ELF-1 (cell line): Measurements from ENCODE around the gene MLLT1.
"Not testable (repeated sequence)": the region's sequence is repeated elsewhere in the genome, so short reads cannot be mapped to it uniquely, and the experiment has no call there.

Source experiments
- DNase-seq: peaks from one replicate; pipeline ENCODE4 v3.0.0-alpha.2; 2016; ENCODE audit warnings: low read depth, low spot score

The MLLT1 gene, protein sequence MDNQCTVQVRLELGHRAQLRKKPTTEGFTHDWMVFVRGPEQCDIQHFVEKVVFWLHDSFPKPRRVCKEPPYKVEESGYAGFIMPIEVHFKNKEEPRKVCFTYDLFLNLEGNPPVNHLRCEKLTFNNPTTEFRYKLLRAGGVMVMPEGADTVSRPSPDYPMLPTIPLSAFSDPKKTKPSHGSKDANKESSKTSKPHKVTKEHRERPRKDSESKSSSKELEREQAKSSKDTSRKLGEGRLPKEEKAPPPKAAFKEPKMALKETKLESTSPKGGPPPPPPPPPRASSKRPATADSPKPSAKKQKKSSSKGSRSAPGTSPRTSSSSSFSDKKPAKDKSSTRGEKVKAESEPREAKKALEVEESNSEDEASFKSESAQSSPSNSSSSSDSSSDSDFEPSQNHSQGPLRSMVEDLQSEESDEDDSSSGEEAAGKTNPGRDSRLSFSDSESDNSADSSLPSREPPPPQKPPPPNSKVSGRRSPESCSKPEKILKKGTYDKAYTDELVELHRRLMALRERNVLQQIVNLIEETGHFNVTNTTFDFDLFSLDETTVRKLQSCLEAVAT

DNA sequence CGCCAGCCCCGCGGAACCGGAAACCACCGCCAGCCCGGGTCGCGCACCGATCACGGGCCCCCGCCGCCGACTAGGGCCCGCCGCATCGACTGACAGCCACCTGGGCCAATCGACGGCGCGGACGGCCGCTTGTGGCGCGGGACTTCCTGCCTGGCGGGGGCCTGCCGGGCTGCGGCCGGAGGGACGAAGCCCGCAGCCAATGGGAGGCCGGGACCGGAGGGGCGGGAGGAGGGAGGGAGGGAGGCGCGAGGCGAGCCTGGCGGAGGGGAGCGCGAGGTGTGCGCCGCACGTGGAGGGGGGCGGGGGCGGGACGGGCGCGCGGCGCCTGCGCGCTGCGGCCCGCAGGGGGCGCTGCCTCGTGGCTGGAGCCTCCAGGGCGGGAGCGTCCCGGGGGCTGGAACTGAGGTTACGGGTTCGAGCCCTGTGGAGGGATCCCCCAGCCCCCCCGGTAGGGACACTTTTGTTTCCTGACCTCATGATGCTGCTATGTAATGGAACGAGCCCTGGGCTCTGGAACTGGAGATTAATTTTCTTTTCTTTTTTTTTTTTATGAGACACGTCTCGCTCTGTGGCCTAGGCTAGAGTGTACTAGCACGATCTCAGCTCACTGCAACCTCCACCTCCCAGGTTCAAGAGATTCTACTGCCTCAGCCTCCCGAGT is at the start of gene MLLT1:
Gene MLLT1 (minus strand): TSS at position 45 of the 661 bp plus-strand sequence. CDS start 191 bp downstream, outside the sequence.
- DNase-seq: peak; percentile 94

DNA sequence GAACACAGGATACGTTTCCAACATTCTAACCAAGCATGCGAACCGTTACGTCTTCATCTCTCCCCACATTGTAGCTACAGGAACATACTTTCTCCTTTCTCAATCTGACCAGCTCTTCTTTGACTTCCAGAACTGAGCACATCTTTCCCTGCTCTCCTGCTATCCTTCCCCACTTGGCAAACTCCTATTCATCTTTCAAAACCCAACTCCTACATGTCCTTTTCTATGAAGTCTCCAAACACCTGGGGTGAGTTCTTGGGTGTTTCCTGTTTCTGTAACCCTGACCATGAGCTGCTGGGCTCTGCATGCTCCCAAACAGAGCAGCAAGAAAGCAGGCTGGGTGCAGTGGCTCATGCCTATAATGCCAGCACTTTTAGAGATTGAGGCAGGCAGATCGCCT is 47.0 kb upstream of the MLLT1 start:
- no peak for DNase-seq

DNA sequence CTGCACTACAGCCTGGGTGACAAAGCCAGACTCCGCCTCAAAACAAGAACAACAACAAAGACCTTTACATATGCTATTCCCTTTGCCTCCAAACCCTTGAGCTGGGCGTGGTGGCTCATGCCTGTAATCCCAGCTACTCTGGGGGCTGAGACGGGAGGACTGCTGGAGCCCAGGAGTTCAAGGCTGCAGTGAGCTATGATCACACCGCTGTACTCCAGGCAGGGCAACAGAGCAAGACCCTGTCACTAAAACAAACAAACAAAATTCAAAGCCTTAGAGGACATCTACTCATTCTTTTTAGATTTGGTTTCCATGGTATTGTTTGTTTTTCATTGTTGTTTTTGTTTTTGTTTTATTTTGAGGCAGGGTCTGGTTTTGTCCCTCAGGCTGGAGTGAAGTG is 45.8 kb upstream of the MLLT1 start:
- no peak for DNase-seq

DNA sequence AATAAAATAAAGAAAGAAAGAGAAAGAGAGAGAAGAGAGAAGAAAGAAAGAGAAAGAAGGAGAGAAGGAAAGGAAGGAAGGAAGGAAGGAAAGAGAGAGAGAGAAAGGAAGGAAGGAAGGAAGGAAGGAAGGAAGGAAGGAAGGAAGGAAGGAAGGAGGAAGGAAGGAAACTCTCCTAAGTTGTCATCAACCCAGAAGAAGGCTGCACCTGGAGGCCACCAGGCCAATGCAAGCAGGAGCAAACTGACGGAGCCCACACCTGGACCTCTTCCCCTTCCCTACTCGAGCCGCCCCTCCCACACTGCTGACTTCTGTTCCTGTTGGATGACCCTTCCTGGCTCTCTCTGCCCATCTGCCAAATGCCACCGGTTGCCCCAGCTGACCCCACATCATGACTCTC is 45.0 kb upstream of the MLLT1 start:
- DNase-seq: no peak

DNA sequence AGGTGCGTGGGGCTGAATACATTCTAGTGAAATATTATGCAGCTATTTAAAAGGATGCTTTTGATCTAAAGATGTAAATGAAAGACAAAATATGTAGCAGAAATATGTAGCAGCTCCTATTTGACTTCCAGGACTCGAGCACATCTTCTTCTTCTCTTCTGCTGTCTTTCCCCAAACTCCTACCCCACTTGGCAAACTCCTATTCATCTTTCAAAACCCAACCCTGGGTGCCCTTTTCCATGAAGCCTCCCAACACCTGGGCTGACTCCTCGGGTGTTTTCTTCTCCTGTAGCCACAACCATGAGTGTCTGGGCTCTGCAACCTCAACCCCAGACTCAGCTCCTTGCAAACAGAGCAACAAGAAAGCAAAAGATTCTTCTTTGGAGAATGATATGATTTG is 42.5 kb upstream of the MLLT1 start:
- DNase-seq: no peak

DNA sequence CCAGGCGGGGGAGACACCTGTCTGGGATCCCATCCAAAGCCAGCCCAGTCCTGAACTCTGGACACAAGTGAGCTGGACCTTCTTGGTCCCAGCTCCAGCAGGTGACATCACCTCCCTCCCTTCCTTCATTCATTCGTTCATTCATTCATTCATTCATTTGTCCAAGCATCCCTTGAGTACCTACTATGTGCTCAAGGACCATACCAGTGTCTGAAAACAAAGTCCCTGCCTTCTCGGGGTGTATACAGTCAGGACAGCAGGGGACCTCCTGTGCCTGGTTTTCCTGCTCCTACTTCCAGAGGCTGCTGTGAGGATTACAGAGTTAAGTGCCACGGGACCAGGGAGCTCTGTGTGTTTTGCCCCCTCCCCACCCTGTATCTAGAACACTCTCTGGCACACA is 39.6 kb upstream of the MLLT1 start:
- no peak for DNase-seq

DNA sequence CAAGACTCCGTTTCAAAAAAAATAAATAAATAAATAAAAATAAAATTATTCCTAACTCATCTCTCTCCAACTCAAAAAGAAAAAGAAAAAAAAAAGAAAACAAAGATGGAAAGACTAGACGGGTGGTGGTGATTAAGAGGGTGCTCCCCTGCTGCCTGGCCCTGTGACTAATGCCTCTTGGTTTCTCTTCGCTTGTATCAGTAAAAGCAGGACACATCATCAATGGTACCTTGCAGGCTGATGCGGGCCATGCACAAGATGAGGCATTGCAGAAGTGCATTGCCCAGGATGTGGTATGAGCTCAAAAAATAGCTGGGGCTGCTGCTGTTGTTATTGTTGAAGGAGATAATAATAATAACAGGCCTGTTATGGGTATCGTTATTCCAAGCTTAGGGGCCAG is 39.0 kb upstream of the MLLT1 start:
- no peak for DNase-seq

DNA sequence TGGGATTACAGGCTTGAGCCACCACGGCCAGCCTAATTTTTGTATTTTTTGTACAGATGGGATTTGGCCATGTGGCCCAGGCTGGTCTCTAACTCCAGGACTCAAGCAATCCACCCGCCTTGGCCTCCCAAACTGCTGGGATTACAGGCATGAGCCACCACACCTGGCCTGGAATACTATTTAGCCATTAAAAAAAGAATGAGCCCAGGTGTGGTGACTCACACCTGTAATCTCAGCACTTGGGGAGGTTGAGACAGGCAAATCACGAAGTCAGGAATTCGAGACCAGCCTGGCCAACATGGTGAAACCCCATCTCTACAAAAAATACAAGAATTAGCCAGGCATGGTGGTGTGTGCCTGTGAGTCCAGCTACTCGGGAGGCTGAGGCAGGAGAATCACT is 35.9 kb upstream of the MLLT1 start:
- not testable (repeated sequence) for DNase-seq

DNA sequence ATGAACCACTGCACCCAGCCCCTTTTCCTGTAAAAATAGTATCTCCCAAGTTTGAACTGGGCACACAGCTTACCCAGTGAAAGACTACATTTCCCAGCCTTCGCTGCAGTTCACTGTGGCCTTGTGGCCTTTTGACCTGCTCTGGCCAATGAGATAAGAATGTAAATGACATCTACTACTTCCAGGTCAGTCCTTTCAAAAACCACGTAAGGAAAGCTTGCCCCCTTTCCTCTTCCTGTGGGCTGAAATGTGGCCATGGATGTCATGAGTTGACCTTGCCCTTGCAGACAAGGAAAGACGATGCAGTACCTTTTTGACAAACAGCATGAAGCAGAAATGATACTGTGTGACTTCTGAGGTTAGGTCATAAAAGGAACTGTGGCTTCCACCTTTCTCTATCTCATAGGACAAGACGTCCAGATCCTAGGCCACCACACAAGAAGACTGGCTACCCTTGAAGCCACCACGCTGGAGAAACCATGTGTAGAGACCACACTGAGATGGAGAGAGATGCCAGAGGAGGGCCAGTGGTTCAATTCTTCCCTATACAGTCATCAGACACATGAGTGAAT is 33.7 kb upstream of the MLLT1 start:
- no peak for DNase-seq

DNA sequence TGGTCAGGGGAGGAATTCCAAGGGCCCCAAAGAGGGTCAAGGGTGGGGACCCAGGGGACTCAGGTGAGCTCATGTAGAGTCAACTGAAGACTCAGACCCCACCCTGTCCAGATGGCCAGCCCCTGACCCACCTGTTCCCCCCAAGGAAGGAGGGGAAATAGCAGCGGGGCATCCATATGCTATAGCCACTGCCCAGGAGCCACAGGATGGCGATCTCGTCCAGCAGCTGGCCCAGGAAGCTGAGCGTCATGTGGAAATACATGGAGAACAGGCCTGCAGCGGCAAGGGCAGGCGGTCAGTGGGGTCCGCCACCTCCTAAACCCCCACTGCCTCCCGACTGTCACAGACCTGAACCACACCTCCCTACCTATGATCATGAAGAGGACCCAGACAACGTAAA is 32.2 kb upstream of the MLLT1 start:
- DNase-seq: peak; percentile 19

DNA sequence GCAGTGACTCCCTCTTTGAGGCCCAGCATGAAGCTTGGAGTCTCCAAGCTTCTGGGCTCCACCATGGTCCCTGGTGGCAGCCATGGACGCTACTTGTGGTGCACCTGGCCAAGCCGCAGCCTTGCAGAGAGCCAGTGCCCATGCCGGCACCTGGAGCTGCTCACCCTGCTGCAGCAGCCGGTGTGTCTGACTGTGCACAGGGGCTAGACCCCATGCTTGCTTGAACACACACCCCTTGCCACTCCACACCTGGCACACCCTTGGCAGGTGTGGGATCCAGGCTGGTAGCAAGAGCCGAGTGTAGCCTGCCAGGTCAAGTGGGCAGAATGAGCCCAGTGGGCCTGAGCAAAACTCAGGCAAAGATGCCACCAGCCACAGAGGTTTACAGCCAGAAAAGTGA is 18.6 kb upstream of the MLLT1 start:
- DNase-seq: no peak

DNA sequence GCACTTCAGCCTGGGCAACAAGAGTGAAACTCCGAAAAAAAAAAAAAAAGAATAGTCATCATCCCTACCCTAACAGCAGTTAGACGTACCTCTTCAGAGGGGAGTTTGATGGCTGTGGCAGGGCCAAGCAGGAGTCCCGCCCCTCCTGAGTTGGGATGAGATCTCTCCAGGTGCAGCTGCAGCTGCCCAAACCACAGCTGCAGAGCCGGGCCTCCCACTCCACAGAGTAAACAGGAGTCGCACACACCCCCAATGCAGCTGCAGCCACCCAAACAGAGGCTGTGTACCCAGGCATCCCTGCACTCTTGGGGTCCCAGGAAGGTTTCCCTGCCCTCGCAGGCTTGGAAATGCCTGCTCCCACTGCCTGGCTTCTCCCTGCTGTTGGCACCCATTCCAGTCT is 17.4 kb upstream of the MLLT1 start:
- DNase-seq: no peak

DNA sequence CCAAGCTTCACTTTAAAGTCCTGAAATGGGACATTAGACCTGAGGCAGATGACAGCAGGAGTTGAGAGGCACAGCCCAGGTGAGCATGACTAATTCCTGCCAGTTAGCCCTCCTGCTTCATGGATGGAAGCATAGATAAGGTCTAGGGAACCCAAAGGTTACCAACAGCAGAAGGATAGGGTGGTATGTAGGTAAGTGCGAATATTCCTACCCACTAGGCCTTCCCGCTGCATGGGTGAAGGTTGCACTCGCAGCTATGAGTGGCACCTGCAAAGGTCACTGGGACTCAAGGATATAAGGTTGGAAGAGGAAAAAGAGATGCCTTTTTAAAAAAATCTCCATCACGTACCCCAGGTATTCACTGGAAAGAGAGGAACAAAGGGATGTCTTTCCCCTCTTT is 12.2 kb upstream of the MLLT1 start:
- no peak for DNase-seq

DNA sequence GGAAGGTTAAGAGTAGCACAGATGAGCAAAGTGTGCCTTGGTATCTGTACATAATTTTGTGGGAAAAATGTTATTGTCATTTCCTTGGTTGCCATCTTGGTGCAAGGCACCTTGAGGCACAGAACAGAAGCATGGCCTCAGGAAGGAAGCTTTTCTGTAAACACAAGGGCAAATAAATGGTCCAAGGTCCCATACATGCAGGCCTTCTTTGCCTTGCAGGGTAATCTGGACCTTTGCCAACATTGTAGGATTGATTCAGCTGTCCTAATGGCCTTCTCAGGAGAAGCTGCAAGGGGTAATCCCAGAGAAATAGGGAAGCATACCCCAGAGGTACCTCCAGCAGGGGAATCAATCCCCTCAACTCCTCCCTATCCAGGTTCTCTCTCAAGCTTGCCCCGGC is 9.0 kb upstream of the MLLT1 start:
- no peak for DNase-seq

DNA sequence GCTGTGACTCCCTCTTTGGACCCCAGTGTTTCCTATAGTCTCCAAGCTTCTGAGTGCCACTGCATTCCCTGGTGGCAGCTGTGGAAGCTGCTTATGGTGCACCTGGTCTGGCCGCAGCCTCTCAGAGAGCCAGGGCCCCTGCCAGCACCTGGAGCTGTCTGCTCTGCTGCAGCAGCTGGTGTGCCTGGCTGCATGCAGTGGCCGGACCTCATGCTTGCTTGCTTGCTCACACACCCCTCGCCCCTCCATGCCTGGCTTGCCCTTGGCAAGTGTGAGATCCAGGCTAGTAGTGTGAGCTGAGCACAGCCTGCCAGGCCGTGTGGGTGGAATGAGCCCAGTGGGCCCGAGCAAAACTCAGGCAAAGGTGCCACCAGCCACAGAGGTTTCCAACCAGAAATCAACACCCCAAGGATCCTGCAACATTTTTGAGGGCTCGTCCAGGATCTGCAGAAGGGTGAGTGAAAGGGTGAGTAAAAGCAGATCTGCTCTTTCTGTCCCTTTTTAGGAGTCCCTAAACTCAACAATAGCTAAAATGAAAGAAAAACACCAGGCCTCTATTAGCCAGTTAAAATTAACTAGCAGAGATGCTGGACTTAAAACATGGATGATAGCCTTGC is 7.6 kb upstream of the MLLT1 start:
- DNase-seq: no peak

DNA sequence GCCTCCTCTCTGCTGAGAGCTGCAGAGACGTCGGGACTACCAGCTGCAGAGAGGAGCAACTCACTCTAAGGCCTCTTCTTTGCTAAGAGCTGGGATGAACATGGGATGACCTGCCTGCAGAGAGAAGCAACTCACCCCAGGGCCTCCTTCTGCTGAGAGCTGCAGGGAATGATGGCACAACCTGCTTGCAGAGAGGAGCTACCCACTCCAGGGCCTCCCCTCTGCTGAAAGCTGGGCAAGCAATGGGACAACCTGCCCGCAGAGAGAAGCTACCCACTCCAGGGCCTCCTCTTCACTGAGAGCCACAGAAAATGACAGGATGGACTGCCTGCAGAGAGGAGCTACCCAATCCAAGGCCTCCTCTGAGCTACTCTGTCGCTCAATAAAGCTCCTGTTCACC is 6.9 kb upstream of the MLLT1 start:
- no peak for DNase-seq

DNA sequence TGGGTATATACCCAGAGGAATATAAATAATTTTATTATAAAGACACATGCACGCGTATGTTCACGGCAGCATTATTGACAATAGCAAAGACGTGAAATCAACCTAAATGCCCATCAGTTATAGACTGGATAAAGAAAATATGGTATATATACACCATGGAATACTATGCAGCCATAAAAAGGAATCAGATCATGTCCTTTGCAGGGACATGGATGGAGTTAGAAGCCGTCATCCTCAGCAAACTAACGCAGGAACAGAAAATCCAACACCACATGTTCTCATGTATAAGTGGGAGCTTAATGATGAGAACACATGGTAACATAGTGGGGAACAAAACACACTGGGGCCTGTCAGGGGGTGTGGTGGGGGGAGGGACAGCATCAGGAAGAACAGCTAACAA is 2.6 kb upstream of the MLLT1 start:
- DNase-seq: not testable (repeated sequence)

DNA sequence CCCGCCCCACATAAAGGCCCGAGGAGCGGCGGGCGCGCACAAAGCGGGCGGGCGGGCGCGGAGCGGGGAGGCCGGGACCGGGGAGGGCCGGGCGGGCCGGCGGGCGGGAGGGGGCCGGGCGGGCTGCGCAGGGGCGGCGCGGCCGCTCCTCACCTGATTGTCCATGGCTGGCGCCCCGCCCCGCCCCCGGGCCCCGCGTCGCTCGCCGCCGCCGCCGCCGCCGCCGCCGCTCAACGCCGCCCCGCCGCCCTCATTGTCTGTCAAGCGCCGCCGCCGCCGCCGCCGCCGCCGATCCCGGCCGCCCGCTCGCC is 200 bp downstream of the MLLT1 start:
- DNase-seq: no peak

DNA sequence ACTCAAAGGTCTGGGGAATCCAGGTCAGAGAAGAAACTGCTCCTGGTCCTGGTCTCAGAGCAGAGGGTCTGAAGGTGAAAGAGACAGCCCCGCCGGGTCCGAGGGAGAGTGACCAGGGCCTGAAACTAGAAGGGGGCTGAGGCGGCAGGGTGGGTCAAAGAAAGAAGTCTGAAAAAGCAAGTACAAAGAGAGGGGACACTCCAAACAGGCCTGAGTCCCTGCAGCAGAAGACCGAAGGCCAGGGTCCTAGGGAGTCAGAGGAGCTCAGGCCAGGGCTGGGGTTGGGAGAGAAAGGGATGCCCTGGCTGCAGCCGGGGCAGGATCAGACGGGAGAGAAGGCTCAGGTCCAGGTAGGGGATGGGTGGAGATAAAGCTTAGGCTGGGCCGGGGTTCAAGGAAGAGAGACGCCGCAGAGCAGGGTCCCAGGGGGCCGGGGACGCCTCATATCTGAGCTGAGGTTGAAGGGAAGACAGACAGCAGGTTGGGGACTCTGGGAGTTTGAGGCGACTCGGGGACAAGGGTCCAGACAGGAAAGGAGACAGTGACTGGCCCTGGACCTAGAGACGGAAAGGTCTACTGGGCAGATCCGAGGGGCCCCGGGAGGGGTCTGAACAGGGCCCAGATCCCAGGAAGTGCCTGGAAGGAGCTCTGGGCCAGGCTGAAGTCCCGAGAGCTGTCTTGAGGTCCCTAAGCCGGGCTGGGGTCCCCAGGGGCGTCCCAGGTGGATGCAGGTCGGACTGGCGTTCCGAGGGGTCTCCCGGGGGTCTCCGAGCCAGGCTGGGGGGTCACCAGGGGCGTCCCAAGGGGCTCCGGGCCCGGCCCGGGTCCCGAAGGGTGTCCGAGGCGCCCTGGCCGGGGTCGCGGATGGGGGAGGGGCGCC is 795 bp downstream of the MLLT1 start:
- DNase-seq: no peak

DNA sequence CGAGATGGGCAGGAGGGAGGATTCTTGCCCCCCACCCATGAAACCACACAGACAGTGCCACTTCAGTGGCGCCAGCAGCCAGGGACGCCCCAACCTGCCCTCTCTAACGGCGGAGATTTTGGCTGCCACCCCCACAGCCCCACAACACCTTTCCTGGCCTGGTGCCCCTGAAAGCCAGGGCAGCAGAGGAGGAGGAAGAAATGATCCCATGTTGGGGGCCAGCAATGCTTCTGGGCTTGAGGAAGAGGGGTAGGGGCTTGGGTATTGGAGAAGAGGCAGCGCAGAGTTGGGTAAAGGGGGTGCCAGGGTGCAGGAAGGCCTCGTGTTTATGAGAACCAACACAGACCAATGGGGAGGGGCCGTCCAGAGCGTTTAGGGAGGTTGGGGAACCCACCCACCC is 1.7 kb downstream of the MLLT1 start:
- no peak for DNase-seq

DNA sequence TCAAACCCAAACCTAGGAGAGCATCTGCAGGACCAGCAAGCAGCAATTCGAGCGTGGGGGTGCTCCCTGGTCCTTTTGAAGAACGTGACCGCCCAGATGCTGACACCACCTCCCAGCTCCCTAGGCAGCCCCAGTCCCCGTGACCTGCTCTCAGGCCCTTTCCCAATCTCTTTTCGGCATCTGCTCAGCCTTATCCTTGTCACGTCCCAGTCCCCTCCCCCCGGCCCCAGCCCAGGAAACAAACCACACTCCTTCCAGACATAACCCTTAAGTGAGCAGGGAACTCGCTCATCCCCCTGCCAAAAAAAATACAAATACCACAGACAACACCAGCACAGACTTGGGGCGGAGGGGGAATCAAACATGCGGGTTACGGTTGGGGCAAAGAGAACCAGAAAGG is 3.3 kb downstream of the MLLT1 start:
- peak; percentile 32 for DNase-seq
